ENCODE data around the gene ODAD3. TPM values are rescaled to one million over a fixed set of nuclear protein-coding genes. Genes with fewer than 3 reads are reported as not detected.

Gene ODAD3
- total and polyA plus RNA-seq, 10 of the 15 experiments (the other 5 are each of a cell fraction or from before 2014, with no cell fraction given): 0.11 to 0.39 (median 0.28) TPM; not detected in 7

GRCh38 chr19:11451871-11452619, 17.1 kb upstream of the ODAD3 start (continued):
- TF ChIP-seq SPI1 (IDR thresholded peaks at IDR 0.05; ENCODE audit: borderline replicate concordance, insufficient read depth, low read depth, low read length) (peak; percentile 81), CHD2 (IDR thresholded peaks at IDR 0.05; ENCODE audit: borderline replicate concordance, low read depth, low read length) (no peak), PML (IDR thresholded peaks at IDR 0.05; ENCODE audit: low read length) (no peak), TARDBP (IDR thresholded peaks at IDR 0.05; ENCODE audit: borderline replicate concordance) (no peak), ETV6 (conservative IDR thresholded peaks at IDR 0.05 in 1 of 2, IDR thresholded peaks at IDR 0.05 in 1 of 2; ENCODE audit: borderline replicate concordance in 1 of 2, low read depth in 1 of 2) (no peak), USF2 (IDR thresholded peaks at IDR 0.05; ENCODE audit: borderline replicate concordance, low read depth, low read length) (no peak)

GRCh38 chr19:11451327-11451870, 16.5 kb upstream of the ODAD3 start:
- no TSS peak for BruUV-seq (replicated peaks)
- Histone ChIP-seq H3K4me2 (ENCODE audit: control insufficient read depth, insufficient read depth) (no peak overlapping the region), H4K20me1 (ENCODE audit: control insufficient read depth, insufficient read depth) (no peaks in the 10 kb centered on the region), H3K9me3 (replicated peaks; ENCODE audit: control insufficient read depth, insufficient read depth, low read length) (no peaks in the 10 kb centered on the region), H2AFZ (ENCODE audit: control insufficient read depth, low read depth, low read length) (no peak overlapping the region), H3K36me3 (ENCODE audit: control insufficient read depth in 2 of 2, insufficient read depth in 2 of 2, low read length in 1 of 2) (peaks cover 0 to 14% of the 10 kb centered on the region in 2 experiments; a peak in 2 of 4 replicates), H3K79me2 (ENCODE audit: control insufficient read depth, insufficient read depth, low read length) (no peaks in the 10 kb centered on the region), H3K27ac (ENCODE audit: control insufficient read depth, insufficient read depth) (no peak overlapping the region), H3K9ac (ENCODE audit: control insufficient read depth, insufficient read depth, low read length) (no peak overlapping the region), H3K4me3 (no peak overlapping the region), H3K4me1 (ENCODE audit: control insufficient read depth, insufficient read depth, low read length) (0 out of 2 replicates have a peak, but pooled peaks cover 4% of the 10 kb centered on the region), H3K27me3 (replicated peaks in 1 of 2; ENCODE audit: control insufficient read depth in 2 of 2, insufficient read depth in 2 of 2, low read length in 1 of 2) (no peaks in the 10 kb centered on the region)
- SMC1A ChIA-PET (ENCODE audit: uncharacterized antibody, unreplicated experiment): interaction anchor here (0.8 to 1.6 kb wide), 5 partner anchors 29 to 157 kb away, joined by 3 to 7 read pairs (median 7); partner anchors contain the start of gene SWSAP1
- intact Hi-C loops (cut with micrococcal nuclease; ENCODE audit: unreplicated experiment): no loop called here
- FAIRE-seq (no peak), ATAC-seq (no peak), DNase-seq (ENCODE audit: low read depth, low spot score) (no peak)
- CTCF ChIA-PET: interaction anchor here (0.6 to 1.8 kb wide), 9 partner anchors 8 to 77 kb away, joined by 3 to 14 read pairs (median 8); partner anchors contain the start of genes ODAD3, PRKCSH and SWSAP1
- in situ Hi-C loops (cut with MboI): no loop called here
- 19% methylated on average over 7 of the region's 13 CpGs for WGBS (ENCODE audit: insufficient coverage, insufficient replicate concordance, low lambda C conversion rate, missing lambda C conversion rate)
- POLR2A ChIA-PET: interaction anchor here (0.6 to 1.7 kb wide), 6 partner anchors 11 to 512 kb away, joined by 3 to 9 read pairs (median 4); no protein-coding TSS in a partner anchor
- RAD21 ChIA-PET (ENCODE audit: unreplicated experiment): interaction anchor here (0.6 to 2.3 kb wide), 10 partner anchors 16 to 129 kb away, joined by 3 to 19 read pairs (median 3); partner anchors contain the start of genes EPOR and PRKCSH
- TF ChIP-seq EZH2 (IDR thresholded peaks at IDR 0.05; ENCODE audit: borderline replicate concordance, control insufficient read depth, low read depth, low read length) (no peak), ZNF384 (IDR thresholded peaks at IDR 0.05; ENCODE audit: borderline replicate concordance, low read depth, low read length) (peak; percentile 40; the same call in 1 of the 2 replicates), SUPT20H (IDR thresholded peaks at IDR 0.05; ENCODE audit: borderline replicate concordance, control insufficient read depth, low read depth, low read length) (no peak), ZNF24 (IDR thresholded peaks at IDR 0.05) (no peak), ZNF687 (IDR thresholded peaks at IDR 0.05) (no peak), STAT1 (conservative IDR thresholded peaks at IDR 0.05) (no peak), IKZF2 (IDR thresholded peaks at IDR 0.05) (no peak), ZNF274 (IDR thresholded peaks at IDR 0.05; ENCODE audit: insufficient read depth, insufficient read length) (no peak)

Data from GM12878 (cell line).